Superior temporal gyrus (tissue), 1 donor: ENCODE results near the gene CPXM2.

Experiments
- DNase-seq: peaks from one replicate; pipeline ENCODE4 v3.0.0-alpha.2; 2016; ENCODE audit errors: extremely low spot score

Gene CPXM2

GRCh38 chr10:123774132-123774742 lies 117.4 kb downstream of the CPXM2 start:
- no peak for DNase-seq

- no peak for DNase-seq
These were observed 118.7 kb downstream of the CPXM2 start for GRCh38 chr10:123772645-123773508.

GRCh38 chr10:123771877-123772644 lies 119.5 kb downstream of the CPXM2 start:
- DNase-seq = no peak

DNA sequence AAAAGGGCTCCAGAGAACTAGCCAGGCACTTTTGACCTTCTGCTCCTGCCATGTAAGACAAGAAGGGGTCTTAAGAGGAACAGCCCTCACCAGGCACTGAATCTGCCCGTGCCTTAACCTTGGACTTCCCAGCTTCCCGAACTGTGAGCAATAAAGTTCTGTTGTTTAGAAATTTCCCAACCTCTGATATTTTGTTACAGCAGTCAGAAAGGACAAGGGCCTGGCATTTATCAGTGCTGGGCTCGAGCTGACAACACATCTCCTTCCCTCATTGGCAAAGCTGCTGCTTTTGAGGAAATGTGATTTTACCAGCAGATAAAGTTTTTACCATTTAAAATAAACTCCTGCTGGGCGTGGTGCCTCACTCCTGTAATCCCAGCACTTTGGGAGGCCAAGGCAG lies 122.0 kb downstream of the CPXM2 start:
- no peak for DNase-seq

DNA sequence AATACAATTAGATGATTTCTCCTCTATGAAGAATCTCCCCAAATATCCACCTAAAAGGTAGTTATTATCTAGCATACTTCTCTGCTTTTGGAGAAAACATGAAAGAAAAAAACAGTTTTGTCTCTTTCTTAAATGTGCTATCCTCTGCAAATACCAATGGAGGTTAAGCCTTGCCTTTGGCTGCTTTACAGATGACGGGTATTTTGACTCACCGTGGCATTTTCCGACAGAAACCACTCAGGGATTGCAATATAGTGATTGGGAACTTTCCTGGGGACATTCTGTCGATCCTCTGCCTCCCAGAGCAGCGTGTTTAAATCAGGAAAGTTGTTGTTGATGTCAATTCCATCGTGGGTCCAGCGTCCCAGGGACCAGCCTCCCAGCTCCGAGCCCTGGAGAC lies 124.8 kb downstream of the CPXM2 start:
- no peak for DNase-seq

DNA sequence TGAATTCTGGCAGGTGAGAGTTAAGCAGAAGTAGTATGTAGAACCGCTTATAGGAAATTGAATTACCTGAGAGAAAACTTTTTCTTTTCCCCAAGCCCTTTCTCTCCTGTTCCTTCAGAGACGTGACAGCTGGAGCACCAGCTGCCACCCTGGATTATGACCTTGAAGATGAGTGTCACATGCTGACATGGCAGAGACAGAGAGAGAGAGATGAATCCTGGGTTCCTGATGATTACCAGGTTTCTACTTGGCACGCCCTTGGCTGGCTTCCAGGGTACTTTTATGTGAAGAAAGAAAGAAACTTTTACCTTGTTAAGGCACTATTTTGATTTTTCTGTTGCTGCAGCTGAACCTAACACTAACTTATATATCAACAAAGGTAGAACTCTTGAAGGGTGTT lies 125.6 kb downstream of the CPXM2 start:
- DNase-seq = no peak

DNA sequence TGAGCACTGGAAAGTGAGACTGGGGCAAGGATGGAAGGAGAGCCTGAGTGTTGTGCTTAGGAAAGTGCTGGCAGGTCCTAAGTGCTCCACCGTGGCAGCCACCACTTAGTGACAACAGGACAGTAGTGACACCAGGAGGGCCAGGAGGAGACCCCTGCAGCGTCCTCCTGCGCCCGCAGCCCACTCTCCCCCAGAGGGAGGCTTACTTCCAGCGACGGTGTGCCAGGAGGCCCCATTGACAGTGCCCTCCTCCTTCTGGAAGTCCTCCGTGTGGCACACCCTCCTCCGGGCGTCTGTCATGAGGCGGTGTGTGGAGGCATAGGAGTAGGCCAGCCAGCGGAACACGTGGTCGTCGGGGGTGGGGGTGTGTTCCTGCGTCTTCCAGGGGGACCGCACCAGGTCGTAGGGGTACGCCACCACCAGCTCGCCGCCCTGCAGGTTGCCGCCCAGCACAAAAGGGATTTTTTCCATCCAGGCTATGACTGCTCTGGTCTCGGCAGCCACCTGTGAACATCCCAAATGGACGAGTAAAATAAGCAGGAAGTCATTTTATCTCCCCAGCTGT lies 129.9 kb downstream of the CPXM2 start:
- DNase-seq = no peak

- DNase-seq = no peak
These were observed 130.6 kb downstream of the CPXM2 start for GRCh38 chr10:123761038-123761428.

DNA sequence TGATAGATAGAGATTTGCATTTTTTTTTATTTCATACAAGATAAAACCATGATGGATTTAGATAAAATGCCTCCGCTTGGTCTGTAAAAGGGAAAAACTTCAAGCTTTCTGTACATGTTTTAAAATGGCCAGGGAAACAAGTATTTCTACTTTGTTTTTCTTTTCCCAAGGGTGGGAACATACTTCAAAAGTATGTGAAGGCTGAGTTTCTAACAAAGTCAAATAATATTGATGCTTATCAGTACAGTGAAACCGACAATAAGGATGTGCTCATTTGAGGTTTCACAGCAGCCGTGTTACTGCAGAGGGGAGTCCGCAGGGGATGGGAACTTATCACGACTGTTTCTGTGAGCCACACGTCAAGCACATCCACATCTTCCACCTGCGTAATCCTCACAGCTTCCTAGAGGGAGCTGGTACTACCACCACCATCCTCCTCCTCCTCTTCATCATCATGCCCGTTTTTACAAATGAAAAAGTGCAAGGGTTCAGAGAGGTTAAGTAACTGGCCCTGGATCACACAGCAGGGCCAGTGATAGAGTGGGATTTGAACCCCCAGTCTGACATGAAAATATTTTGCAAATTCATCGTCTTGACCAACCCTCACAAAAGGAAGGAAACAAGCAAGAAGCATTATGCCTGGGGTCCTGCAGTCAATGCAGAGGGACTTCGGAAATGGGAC lies 131.1 kb downstream of the CPXM2 start:
- no peak for DNase-seq

DNA sequence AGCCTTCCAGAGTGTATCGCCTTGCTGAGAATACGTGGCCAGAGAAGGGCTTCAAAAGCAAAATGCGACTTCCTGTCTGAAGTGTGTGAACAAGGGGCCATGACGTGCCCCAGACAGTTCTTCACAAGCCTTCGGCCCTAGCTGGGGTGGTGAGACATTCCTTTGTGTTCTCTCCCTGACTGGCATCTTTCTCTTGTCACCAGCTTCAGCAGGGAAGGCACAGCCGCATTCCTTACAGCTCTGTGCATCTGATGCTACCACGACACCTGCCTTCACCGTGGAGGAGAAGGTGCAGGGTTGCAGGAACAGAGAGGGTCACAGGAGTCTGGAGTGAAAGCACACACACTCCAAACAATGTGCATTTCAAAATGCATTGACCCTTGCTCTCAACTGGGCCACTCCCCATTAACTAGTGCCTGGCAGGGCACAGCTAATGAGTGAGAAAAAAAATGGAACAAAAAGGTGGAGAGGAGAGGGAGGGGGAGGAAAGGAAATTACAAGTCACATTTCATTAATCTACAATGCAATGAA lies 132.0 kb downstream of the CPXM2 start:
- DNase-seq = no peak

DNA sequence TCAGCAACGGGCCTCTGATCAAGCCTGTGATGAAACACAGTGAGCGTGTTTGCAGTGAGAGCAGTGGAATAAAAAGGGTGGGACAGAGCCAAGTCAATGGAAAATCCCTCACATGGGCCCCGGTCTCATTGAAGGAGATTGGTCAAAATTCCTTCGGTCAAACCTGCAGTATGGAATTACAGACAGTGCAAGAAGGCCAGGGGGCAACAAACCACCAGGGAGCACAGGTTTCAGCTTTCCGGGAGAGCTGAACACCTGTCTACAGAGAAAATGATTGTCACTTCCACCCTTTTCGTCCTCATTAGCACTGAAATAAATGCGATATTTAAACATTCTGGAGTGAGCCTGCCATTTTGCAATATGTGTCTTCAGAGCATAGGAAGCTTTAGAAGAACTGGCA lies 132.6 kb downstream of the CPXM2 start:
- no peak for DNase-seq

- DNase-seq = no peak
These were observed 133.8 kb downstream of the CPXM2 start for GRCh38 chr10:123757853-123758252.

DNA sequence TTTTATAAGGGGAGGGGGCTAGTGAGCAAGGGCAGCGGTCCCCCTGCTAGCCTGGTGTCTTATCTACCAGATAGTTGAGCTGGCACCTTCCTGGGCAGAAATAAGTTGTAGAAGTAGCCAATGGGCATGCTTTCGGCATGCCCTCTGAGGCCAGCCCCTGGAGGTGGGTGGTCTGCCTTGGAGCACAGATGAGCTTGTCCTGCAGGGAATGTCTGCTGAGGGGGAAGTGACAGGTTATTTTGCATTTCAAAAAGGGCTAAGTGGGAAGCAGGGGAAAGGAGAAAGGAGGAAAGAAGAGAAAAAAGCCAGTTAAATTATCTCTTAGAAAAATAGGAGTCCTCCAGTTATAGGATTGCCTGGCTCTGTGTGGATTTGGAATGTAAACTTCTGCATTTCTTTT lies 136.5 kb downstream of the CPXM2 start:
- no peak for DNase-seq

DNA sequence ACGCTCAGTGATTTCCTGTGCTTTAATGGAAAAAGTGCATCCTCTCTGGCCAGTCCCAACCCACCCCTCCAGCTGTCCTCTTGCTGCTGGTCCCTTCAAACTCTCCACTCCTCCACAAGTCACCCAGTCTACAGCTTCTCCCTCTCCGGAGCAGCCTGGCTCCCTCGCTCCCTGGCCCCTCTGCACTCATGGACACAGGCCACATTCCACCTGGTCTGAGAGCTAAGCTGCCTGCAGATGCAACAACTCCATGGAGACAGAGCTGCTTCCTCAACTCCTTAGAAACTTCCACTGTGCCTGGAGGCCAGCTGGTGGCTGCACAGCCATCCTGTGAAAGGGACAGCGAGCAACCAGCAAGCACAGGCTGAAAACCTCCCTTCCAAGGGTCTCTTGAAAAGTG lies 137.5 kb downstream of the CPXM2 start:
- DNase-seq = no peak

DNA sequence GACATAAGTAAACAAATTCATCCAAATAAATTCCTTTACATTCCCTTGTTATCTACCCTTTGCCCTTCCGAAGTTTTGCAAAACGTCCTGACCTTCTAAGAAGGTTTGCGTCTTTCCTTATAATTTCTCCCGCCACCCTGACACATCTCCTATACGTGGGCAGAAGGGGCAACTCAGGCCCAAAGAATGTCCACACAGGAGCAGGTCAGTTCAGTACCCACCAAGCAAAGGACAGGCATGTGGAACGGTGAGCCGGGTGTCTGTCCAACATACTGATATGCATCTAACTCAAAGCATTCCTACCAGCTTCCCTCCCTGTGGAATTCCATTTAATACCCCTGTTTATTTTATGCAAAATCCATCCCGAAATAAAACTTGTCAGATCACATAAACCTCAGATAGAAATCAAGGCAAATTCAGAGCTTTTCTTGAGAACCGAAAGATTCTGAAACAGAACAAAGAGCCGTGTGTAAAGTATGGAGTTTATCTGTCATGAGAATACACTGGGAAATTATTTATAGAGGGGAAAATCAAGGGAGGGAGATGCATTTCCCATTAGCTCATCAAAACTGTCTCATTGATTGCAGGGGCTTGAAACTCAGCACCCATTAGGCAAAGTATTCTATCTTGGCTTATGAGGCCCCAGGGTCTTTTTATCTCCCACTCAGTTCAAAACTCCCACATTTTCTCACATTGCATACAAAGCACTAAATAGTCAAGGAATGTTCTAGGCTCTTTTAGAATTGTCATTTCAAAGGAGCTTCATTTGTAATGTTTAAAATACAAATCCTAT lies 140.1 kb downstream of the CPXM2 start:
- no peak for DNase-seq

- no peak for DNase-seq
These were observed 140.7 kb downstream of the CPXM2 start for GRCh38 chr10:123750901-123751300.

- no peak for DNase-seq
These were observed 142.9 kb downstream of the CPXM2 start for GRCh38 chr10:123748711-123749110.

GRCh38 chr10:123747426-123747825 lies 144.2 kb downstream of the CPXM2 start:
- no peak for DNase-seq

- DNase-seq = no peak
These were observed 144.7 kb downstream of the CPXM2 start for GRCh38 chr10:123746942-123747341.

DNA sequence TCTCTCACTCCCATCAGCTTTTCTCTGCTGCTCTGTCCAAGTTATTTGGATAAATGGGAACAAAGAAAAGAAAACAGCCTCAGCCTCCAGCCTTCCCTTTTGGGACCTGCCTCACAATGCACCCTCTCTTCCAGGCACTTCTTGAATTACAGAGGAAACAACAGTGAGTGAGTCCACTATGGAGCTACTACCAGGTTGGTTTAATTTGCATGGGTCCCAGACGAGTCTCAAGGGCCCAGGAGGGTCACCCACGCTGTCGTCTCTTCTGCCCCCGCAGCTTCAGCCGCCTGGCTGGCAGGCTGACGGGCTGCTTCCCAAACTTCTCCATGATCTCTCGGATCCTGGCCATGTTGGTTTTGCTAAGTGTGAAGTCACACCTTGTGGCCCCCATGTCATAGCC lies 145.1 kb downstream of the CPXM2 start:
- no peak for DNase-seq

DNA sequence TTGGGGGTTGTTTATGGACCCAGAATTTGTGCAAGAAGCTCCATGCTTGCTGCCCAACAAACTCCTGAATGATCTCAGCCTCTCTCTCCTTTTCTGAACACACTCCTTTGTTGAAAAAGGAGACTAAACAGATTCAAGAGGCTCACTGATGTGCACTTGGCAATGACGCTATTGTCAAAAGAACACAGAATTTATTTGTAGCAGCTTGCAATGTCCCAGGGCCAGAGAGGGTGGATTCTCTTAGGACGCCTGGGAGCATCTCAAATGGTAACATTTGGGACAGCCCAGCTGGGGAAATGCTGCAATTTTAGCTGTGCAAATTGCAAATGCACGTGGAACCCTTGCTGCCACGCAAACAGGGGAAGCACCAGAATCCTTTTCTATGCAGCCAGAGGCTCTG lies 145.5 kb downstream of the CPXM2 start:
- DNase-seq = peak; percentile 15
